Hepatocyte (in vitro differentiated cells): ENCODE measurements around the gene LOXHD1.

Source experiments
- EZH2 ChIP-seq: fragments of 200-600 bp; sonication (generic); IDR thresholded peaks from 2 replicates; pipeline ENCODE4 v1.6.1; 2016; ENCODE audit warnings: antibody characterized with exemption, mild to moderate bottlenecking, borderline replicate concordance
- TF ChIP-seq, protein P1 (sequence below): fragments of 200-600 bp; sonication (generic); IDR thresholded peaks from 2 replicates; pipeline ENCODE4 v1.5.1; 2016; ENCODE audit warnings: antibody characterized with exemption, mild to moderate bottlenecking; ENCODE audit not compliant: poor library complexity

DNA sequence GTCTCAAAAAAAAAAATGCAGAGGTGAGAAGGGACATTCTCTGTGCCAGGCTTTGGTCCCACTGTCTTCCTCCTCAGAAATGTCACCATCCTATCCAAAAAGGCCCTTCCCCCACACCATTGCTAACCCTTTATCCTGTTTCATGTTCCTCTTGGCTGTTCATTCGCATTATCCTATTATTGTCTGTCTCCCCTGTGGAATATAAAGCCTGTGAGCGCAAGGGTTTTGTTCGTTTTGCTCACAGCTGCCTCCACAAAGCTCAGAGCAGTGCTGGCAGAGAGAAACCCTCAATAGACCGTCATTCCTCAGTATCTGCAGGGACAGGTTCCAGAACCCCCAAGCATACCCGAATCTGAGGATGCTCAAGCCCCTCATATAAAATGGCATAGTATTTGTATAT is 91.8 kb downstream of the LOXHD1 start:
- TF ChIP-seq, protein P1, sequence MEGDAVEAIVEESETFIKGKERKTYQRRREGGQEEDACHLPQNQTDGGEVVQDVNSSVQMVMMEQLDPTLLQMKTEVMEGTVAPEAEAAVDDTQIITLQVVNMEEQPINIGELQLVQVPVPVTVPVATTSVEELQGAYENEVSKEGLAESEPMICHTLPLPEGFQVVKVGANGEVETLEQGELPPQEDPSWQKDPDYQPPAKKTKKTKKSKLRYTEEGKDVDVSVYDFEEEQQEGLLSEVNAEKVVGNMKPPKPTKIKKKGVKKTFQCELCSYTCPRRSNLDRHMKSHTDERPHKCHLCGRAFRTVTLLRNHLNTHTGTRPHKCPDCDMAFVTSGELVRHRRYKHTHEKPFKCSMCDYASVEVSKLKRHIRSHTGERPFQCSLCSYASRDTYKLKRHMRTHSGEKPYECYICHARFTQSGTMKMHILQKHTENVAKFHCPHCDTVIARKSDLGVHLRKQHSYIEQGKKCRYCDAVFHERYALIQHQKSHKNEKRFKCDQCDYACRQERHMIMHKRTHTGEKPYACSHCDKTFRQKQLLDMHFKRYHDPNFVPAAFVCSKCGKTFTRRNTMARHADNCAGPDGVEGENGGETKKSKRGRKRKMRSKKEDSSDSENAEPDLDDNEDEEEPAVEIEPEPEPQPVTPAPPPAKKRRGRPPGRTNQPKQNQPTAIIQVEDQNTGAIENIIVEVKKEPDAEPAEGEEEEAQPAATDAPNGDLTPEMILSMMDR = no peak
- TF ChIP-seq EZH2 = no peak
